H9 (cell line): Measurements from ENCODE around the gene SFTPA2. TPM values are rescaled to one million over a fixed set of nuclear protein-coding genes. Genes with fewer than 3 reads are reported as not detected.
"Not testable (repeated sequence)": the region's sequence is repeated elsewhere in the genome, so short reads cannot be mapped to it uniquely, and the experiment has no call there.

Source experiments
- DNase-seq: peaks from one replicate; pipeline ENCODE4 v3.0.0-alpha.2; 2017
- H2AFZ ChIP-seq: one replicate; pipeline ENCODE4 v1.6.1; 2013; ENCODE audit warnings: mild to moderate bottlenecking, low read length, control low read depth, moderate library complexity
- H2AK5ac ChIP-seq: 2 replicates; pipeline ENCODE4 v1.6.1; 2013; ENCODE audit warnings: low read length, control low read depth, mixed read lengths; ENCODE audit not compliant: insufficient read length
- H2BK120ac ChIP-seq: one replicate; pipeline ENCODE4 v1.6.1; 2013; ENCODE audit warnings: low read depth, mild to moderate bottlenecking, low read length, control low read depth, inconsistent platforms; ENCODE audit not compliant: poor library complexity, severe bottlenecking
- H2BK12ac ChIP-seq: 2 replicates; pipeline ENCODE4 v1.6.1; 2013; ENCODE audit warnings: low read length, control low read depth, mixed read lengths, low read depth; ENCODE audit not compliant: insufficient read length
- H2BK15ac ChIP-seq: 2 replicates; pipeline ENCODE4 v1.6.1; 2013; ENCODE audit warnings: low read depth, low read length, control low read depth
- H2BK20ac ChIP-seq: one replicate; pipeline ENCODE4 v1.6.1; 2013; ENCODE audit warnings: low read depth, mild to moderate bottlenecking, low read length, control low read depth, inconsistent platforms; ENCODE audit not compliant: poor library complexity, severe bottlenecking
- H2BK5ac ChIP-seq: 2 replicates; pipeline ENCODE4 v1.6.1; 2013; ENCODE audit warnings: low read length, control low read depth, mixed read lengths; ENCODE audit not compliant: insufficient read length
- H3K14ac ChIP-seq: 2 replicates; pipeline ENCODE4 v1.6.1; 2013; ENCODE audit warnings: low read length, control low read depth; ENCODE audit not compliant: insufficient read depth
- H3K18ac ChIP-seq: 2 replicates; pipeline ENCODE4 v1.6.1; 2013; ENCODE audit warnings: low read depth, mild to moderate bottlenecking, mixed read lengths, low read length, control low read depth; ENCODE audit not compliant: insufficient read length
- H3K23ac ChIP-seq: 2 replicates; pipeline ENCODE4 v1.6.1; 2013; ENCODE audit warnings: low read length, control low read depth, mixed read lengths, low read depth; ENCODE audit not compliant: insufficient read length
- H3K23me2 ChIP-seq: 2 replicates; pipeline ENCODE4 v1.6.1; 2013; ENCODE audit warnings: low read depth, mild to moderate bottlenecking, mixed read lengths, low read length, control low read depth; ENCODE audit not compliant: insufficient read length, poor library complexity, severe bottlenecking
- H3K27ac ChIP-seq: 2 replicates; pipeline ENCODE4 v1.5.1; 2013; ENCODE audit warnings: low read length, control low read depth, mixed read lengths, low read depth; ENCODE audit not compliant: insufficient read length
- H3K27me3 ChIP-seq: 2 replicates; pipeline ENCODE4 v1.6.1; 2013; ENCODE audit warnings: low read length, control low read depth, inconsistent platforms; ENCODE audit not compliant: insufficient read depth
- H3K4ac ChIP-seq: 2 replicates; pipeline ENCODE4 v1.6.1; 2013; ENCODE audit warnings: low read depth, mild to moderate bottlenecking, control low read depth, inconsistent platforms, low read length, moderate library complexity
- H3K4me1 ChIP-seq: 2 replicates; pipeline ENCODE4 v1.6.1; 2013; ENCODE audit warnings: low read length, control low read depth, inconsistent platforms; ENCODE audit not compliant: insufficient read depth
- H3K4me2 ChIP-seq: 2 replicates; pipeline ENCODE4 v1.6.1; 2013; ENCODE audit warnings: low read length, control low read depth, mixed read lengths; ENCODE audit not compliant: insufficient read length, insufficient read depth
- H3K56ac ChIP-seq: 2 replicates; pipeline ENCODE4 v1.6.1; 2013; ENCODE audit warnings: low read depth, mild to moderate bottlenecking, mixed read lengths, low read length, control low read depth; ENCODE audit not compliant: insufficient read length
- H3K79me1 ChIP-seq: 2 replicates; pipeline ENCODE4 v1.6.1; 2013; ENCODE audit warnings: low read depth, mild to moderate bottlenecking, moderate library complexity, low read length, control low read depth, inconsistent platforms; ENCODE audit not compliant: insufficient read depth, poor library complexity, severe bottlenecking
- H3K79me2 ChIP-seq: 2 replicates; pipeline ENCODE4 v1.6.1; 2013; ENCODE audit warnings: low read length, control low read depth, inconsistent platforms; ENCODE audit not compliant: insufficient read depth
- H3K9ac ChIP-seq: 2 replicates; pipeline ENCODE4 v1.6.1; 2013; ENCODE audit warnings: low read length, control low read depth, mixed read lengths; ENCODE audit not compliant: insufficient read length; ENCODE audit errors: extremely low read depth
- H3K9me3 ChIP-seq: one replicate; pipeline ENCODE4 v1.6.1; 2013; ENCODE audit warnings: low read depth, low read length, inconsistent platforms; ENCODE audit not compliant: control insufficient read depth
- H3T11ph ChIP-seq: one replicate; pipeline ENCODE4 v1.6.1; 2013; ENCODE audit warnings: mild to moderate bottlenecking, low read length, control low read depth, inconsistent platforms
- H4K20me1 ChIP-seq: one replicate; pipeline ENCODE4 v1.6.1; 2013; ENCODE audit not compliant: control insufficient read depth, insufficient read length, insufficient read depth
- H4K5ac ChIP-seq: 2 replicates; pipeline ENCODE4 v1.6.1; 2013; ENCODE audit warnings: low read depth, mild to moderate bottlenecking, mixed read lengths, low read length, control low read depth; ENCODE audit not compliant: insufficient read length
- H4K8ac ChIP-seq: replicated peaks from 2 replicates; pipeline ENCODE4 v1.6.1; 2013; ENCODE audit warnings: low read length, control low read depth, mixed read lengths, low read depth; ENCODE audit not compliant: insufficient read length
- H4K91ac ChIP-seq: 2 replicates; pipeline ENCODE4 v1.6.1; 2013; ENCODE audit warnings: low read depth, mild to moderate bottlenecking, moderate library complexity, mixed read lengths, low read length, control low read depth; ENCODE audit not compliant: insufficient read length
- H3K27ac Mint-ChIP-seq, 3 experiments: 2 replicates in 2 of 3; 3 replicates in 1 of 3; pipeline ENCODE4 v1.8.0; 2020 to 2021; ENCODE audit warnings: mixed read lengths in 3 of 3, mild to moderate bottlenecking in 1 of 3, moderate library complexity in 1 of 3
- H3K27me3 Mint-ChIP-seq: 2 replicates; pipeline ENCODE4 v1.8.0; 2021; ENCODE audit warnings: low read depth, mild to moderate bottlenecking, moderate library complexity, mixed read lengths
- H3K36me3 Mint-ChIP-seq, 3 experiments: 2 replicates in 2 of 3; 3 replicates in 1 of 3; pipeline ENCODE4 v1.8.0; 2020 to 2021; ENCODE audit warnings: low read depth in 3 of 3, mixed read lengths in 3 of 3; ENCODE audit not compliant: insufficient read depth in 1 of 3
- H3K4me1 Mint-ChIP-seq, 2 experiments: 2 replicates each; pipeline ENCODE4 v1.8.0; 2020; ENCODE audit warnings: mixed read lengths in 2 of 2
- H3K4me3 Mint-ChIP-seq, 2 experiments: 2 replicates in 1 of 2; 3 replicates in 1 of 2; pipeline ENCODE4 v1.8.0; 2020 to 2021; ENCODE audit warnings: mild to moderate bottlenecking in 2 of 2, mixed read lengths in 2 of 2, moderate library complexity in 1 of 2
- H3K9me3 Mint-ChIP-seq, 2 experiments: 2 replicates in 1 of 2; 3 replicates in 1 of 2; pipeline ENCODE4 v1.8.0; 2020; ENCODE audit warnings: mild to moderate bottlenecking in 2 of 2, mixed read lengths in 2 of 2, moderate library complexity in 1 of 2
- WGBS: extraction: QIAGEN DNeasy Blood & Tissue Kit; methylation state at CpG from one replicate; pipeline ENCODE4 v1.1.7; 2013; ENCODE audit warnings: missing lambda C conversion rate, low lambda C conversion rate, mixed read lengths; ENCODE audit not compliant: insufficient read length; ENCODE audit errors: extremely low coverage; 5-methylcytosine and 5-hydroxymethylcytosine counted together
- total RNA-seq: library from RNA; stranded (reverse); gene quantifications from 2 replicates; pipeline ENCODE4 v1.2.1, GENCODE V29; 2021

The SFTPA2 gene
- total RNA-seq, 1 experiment from 2014 or later: not detected

DNA sequence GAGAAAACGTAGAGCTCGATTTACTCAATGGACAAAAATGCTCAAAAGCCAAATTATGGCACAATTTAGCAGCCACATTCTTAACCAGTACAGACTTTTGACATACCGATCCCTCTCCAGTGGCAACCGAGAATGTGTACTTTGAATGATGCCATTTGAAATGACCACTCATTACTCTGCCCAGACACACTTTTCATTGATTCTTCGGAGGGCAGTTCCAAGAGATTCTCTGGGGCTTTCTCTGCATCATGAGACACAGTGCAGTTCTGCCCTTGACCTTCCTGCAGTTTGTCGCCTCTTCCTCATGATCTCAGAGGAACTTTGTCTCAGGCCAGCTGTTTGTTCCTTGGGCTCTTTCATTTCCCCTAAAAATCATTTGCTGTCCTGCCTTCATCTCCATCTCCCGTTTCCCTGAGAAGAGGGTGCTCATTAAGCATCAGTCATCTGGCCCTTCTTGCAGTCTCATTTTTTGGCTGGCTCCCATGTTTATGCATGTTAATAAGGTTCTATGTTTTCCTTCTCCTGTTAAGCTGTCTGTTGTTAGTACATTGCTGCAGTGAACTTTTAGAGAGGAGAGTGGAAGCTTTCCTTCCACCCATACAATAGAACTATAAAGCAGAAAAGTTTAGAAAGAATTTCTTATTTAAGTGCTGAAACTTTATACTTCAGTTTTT, 43.5 kb downstream of the SFTPA2 start:
- not testable (repeated sequence) for H2BK5ac ChIP-seq, H3K56ac ChIP-seq, H4K8ac ChIP-seq, H3K9me3 ChIP-seq, H2AFZ ChIP-seq, H4K91ac ChIP-seq, H2BK120ac ChIP-seq, H3K36me3 Mint-ChIP-seq, H2AK5ac ChIP-seq, H3K27ac Mint-ChIP-seq, H3K79me2 ChIP-seq, H3T11ph ChIP-seq, H3K9me3 Mint-ChIP-seq, H3K23me2 ChIP-seq, H3K18ac ChIP-seq, H4K20me1 ChIP-seq, H4K5ac ChIP-seq, H3K27ac ChIP-seq, H2BK15ac ChIP-seq, H3K4me3 Mint-ChIP-seq, H3K14ac ChIP-seq, H3K9ac ChIP-seq, H3K4me1 ChIP-seq, H3K4ac ChIP-seq, H3K4me2 ChIP-seq, H2BK12ac ChIP-seq, H3K4me1 Mint-ChIP-seq, DNase-seq, H3K27me3 ChIP-seq, H3K23ac ChIP-seq, H2BK20ac ChIP-seq, H3K79me1 ChIP-seq
- no CpG with 5 or more reads among the region's 7 CpGs for WGBS
- peaks cover 20% of the 10 kb centered on the region for H3K27me3 Mint-ChIP-seq

GRCh38 chr10:79511891-79512583, 48.2 kb downstream of the SFTPA2 start, which contains the start of gene EIF5AL1:
TSS of gene EIF5AL1 (plus strand) at chr10:79512533. CDS start at chr10:79512650, 117 bp downstream.
- H3K79me1 ChIP-seq, H3K9me3 ChIP-seq, H3K9me3 Mint-ChIP-seq, H2BK15ac ChIP-seq, H3K14ac ChIP-seq, H4K8ac ChIP-seq, H4K91ac ChIP-seq, H3K36me3 Mint-ChIP-seq, H3K23me2 ChIP-seq, H2BK5ac ChIP-seq, H3K27ac ChIP-seq, H3K4ac ChIP-seq, H2BK12ac ChIP-seq, H3K9ac ChIP-seq, H2AK5ac ChIP-seq, H3K18ac ChIP-seq, H2AFZ ChIP-seq, H4K20me1 ChIP-seq, H3K79me2 ChIP-seq, H4K5ac ChIP-seq, H3K27ac Mint-ChIP-seq, H3K23ac ChIP-seq, H3K56ac ChIP-seq, H3K4me2 ChIP-seq, H3K4me1 ChIP-seq, H3K4me1 Mint-ChIP-seq, DNase-seq, H2BK20ac ChIP-seq, H3K4me3 Mint-ChIP-seq, H2BK120ac ChIP-seq, H3K27me3 ChIP-seq, H3T11ph ChIP-seq: not testable (repeated sequence)
- WGBS: no CpG with 5 or more reads among the region's 17 CpGs
- peaks cover 32% of the 10 kb centered on the region for H3K27me3 Mint-ChIP-seq
